ENCODE data around the gene PIANP.

DNA sequence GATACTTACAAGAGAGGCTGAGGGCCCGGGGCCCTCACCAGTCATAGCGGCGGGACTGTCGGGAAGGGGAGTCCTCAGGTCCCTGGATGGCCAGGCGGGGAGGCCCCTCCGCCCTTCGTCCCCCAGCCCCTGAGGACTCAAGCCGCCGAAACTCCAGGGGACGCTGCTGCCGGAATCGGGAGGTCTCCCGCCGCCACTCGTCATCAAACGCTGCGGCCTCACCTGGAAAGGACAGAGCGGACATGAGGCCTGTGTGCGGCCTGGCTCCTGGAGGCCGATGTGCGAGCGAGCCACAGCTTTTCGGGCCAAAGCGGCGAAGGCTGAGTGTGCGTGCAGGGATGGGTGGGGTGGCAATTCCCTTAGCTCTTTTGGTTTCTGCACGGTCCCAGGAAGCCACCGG lies 48.1 kb upstream of the PIANP start:
- TF ChIP-seq, protein P1, sequence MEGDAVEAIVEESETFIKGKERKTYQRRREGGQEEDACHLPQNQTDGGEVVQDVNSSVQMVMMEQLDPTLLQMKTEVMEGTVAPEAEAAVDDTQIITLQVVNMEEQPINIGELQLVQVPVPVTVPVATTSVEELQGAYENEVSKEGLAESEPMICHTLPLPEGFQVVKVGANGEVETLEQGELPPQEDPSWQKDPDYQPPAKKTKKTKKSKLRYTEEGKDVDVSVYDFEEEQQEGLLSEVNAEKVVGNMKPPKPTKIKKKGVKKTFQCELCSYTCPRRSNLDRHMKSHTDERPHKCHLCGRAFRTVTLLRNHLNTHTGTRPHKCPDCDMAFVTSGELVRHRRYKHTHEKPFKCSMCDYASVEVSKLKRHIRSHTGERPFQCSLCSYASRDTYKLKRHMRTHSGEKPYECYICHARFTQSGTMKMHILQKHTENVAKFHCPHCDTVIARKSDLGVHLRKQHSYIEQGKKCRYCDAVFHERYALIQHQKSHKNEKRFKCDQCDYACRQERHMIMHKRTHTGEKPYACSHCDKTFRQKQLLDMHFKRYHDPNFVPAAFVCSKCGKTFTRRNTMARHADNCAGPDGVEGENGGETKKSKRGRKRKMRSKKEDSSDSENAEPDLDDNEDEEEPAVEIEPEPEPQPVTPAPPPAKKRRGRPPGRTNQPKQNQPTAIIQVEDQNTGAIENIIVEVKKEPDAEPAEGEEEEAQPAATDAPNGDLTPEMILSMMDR (IDR thresholded peaks at IDR 0.05; ENCODE audit: insufficient read depth, low read depth, low read length): no peak
- TF ChIP-seq EZH2 (IDR thresholded peaks at IDR 0.05; ENCODE audit: insufficient read depth, low read length): no peak
